ENCODE results near the gene AVP. TPM values are rescaled to one million over a fixed set of nuclear protein-coding genes. Genes with fewer than 3 reads are reported as not detected.
"Not testable (repeated sequence)": the region's sequence is repeated elsewhere in the genome, so short reads cannot be mapped to it uniquely, and the experiment has no call there.

The AVP gene
- total RNA-seq, 2 experiments from 2014 or later = not detected

DNA sequence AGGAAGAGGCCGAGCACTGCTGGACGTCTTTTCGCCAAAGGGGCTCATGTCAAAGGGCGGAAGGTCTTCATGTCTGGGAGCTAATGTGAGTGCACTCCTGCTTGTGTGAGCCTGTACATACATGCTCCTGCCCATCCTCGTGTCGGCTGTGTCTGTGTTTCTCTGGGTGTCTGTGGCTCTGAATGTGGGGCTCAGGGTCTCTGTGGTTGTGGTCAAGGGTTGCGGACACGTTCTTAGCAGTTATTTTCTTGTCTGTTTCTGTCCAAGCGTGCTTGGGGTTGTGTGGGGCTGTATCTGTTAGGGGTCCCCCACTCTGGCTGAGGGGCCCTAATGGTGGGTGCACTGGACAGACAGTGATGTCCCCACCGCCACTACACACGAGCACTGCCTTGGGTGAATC is 2.9 kb downstream of the AVP start:
- TF ChIP-seq, protein P1, sequence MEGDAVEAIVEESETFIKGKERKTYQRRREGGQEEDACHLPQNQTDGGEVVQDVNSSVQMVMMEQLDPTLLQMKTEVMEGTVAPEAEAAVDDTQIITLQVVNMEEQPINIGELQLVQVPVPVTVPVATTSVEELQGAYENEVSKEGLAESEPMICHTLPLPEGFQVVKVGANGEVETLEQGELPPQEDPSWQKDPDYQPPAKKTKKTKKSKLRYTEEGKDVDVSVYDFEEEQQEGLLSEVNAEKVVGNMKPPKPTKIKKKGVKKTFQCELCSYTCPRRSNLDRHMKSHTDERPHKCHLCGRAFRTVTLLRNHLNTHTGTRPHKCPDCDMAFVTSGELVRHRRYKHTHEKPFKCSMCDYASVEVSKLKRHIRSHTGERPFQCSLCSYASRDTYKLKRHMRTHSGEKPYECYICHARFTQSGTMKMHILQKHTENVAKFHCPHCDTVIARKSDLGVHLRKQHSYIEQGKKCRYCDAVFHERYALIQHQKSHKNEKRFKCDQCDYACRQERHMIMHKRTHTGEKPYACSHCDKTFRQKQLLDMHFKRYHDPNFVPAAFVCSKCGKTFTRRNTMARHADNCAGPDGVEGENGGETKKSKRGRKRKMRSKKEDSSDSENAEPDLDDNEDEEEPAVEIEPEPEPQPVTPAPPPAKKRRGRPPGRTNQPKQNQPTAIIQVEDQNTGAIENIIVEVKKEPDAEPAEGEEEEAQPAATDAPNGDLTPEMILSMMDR (IDR thresholded peaks at IDR 0.05) = no peak
- intact Hi-C loops (cut with micrococcal nuclease) = no loop called here
- Mint-ChIP-seq H3K36me3 (ENCODE audit: low read depth) (no peaks in the 10 kb centered on the region), H3K27me3 (peaks cover 43% of the 10 kb centered on the region), H3K9me3 (no peaks in the 10 kb centered on the region), H3K4me1 (ENCODE audit: low read depth) (peaks cover 10% of the 10 kb centered on the region), H3K4me3 (no peak overlapping the region), H3K27ac (no peak overlapping the region)
- ATAC-seq = no peak
- CTCF ChIA-PET = no interaction called here
- no peak for DNase-seq
- POLR2A ChIA-PET = no interaction called here

DNA sequence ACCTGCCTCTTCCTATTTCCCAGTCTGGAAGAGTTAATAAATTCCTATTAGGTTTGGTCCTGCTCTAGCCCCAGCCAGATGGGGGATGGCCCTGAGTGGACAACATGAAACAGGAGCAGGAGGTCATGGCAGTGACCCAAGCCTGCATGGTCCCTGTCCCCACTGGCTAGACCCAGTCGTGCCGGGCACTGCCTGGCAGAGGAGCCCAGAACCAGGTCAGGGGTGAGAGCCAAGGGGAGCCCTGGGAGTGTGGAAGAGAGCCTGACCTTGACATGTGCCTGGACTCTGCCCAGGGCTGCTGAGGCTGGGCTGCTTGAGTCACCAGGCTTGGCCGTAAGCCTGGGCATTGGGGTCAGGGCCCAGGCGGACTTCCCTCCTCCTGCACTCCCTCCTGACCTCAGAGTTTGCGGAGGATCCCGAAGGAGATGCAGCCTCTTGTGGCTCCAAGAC is 3.6 kb downstream of the AVP start:
- Mint-ChIP-seq H3K4me3 (no peak overlapping the region), H3K27me3 (peaks cover 43% of the 10 kb centered on the region)
- no peak for ATAC-seq

DNA sequence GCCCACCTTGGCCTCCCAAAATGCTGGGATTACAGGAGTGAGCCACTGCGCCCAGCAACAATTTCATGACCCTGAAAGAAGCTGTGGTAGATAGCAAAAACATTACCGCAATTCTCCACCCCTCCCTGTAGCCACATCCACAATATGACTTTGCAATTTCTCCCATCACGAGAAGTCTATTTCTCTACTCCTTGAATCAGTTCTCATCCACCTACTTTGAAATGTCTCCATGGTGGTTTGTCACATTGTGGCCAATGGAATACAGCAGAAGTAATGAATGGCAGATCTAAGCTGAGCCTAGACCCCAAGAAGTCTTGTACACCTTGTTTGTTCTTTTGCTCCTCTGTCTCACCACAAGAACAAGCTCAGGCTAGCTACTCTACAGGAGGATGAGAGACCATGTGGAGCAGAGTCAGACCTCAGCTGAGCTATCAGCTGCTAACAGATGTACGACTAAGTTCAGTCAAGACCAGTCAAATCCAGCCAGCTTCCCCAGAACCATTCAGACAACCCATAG is 6.8 kb downstream of the AVP start:
- Mint-ChIP-seq H3K36me3 (ENCODE audit: low read depth) (no peaks in the 10 kb centered on the region), H3K27me3 (peaks cover 27% of the 10 kb centered on the region), H3K4me3 (peak overlapping the region; percentile 2), H3K27ac (no peak overlapping the region), H3K9me3 (no peaks in the 10 kb centered on the region), H3K4me1 (ENCODE audit: low read depth) (peaks cover 9% of the 10 kb centered on the region)
- POLR2A ChIA-PET = interaction anchor here (0.6 to 1.3 kb wide), 3 partner anchors 10 to 91 kb away, joined by 3 read pairs; no protein-coding TSS in a partner anchor
- ATAC-seq = peak; percentile 38
- peak; percentile 39 for DNase-seq
- TF ChIP-seq, protein P1 (IDR thresholded peaks at IDR 0.05) = no peak
- intact Hi-C loops (cut with micrococcal nuclease) = no loop called here
- CTCF ChIA-PET = interaction anchor here (0.6 to 4.4 kb wide), 11 partner anchors 15 to 388 kb away, joined by 3 to 27 read pairs (median 4); no protein-coding TSS in a partner anchor

More for the DNA sequence above, 3.6 kb downstream of the AVP start:
- H3K4me1 Mint-ChIP-seq (ENCODE audit: low read depth) = peaks cover 10% of the 10 kb centered on the region
- ChIA-PET POLR2A (no interaction called here), CTCF (no interaction called here)
- intact Hi-C loops (cut with micrococcal nuclease) = no loop called here
- H3K36me3 Mint-ChIP-seq (ENCODE audit: low read depth) = no peaks in the 10 kb centered on the region
- H3K9me3 Mint-ChIP-seq = no peaks in the 10 kb centered on the region
- no peak for DNase-seq
- TF ChIP-seq, protein P1 (IDR thresholded peaks at IDR 0.05) = no peak
- no peak overlapping the region for H3K27ac Mint-ChIP-seq

DNA sequence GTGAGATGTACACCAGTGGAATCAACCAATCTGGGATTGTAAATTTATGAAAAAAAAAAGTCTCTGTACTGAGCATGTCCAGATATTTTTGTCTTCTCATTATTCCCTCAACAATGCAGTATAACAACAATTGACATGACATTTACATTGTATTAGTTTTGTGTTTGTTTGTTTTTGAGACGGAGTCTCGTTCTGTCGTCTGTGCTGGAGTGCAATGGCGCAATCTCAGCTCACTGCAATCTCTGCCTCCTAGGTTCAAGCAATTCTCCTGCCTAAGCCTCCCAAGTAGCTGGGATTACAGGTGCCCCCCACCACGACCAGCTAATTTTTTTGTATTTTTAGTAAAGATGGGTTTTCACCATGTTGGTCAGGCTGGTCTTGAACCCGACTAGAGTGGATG is 9.2 kb downstream of the AVP start:
- H3K27me3 Mint-ChIP-seq; H3K36me3 Mint-ChIP-seq (ENCODE audit: low read depth); intact Hi-C loops (cut with micrococcal nuclease); H3K9me3 Mint-ChIP-seq; ATAC-seq; H3K27ac Mint-ChIP-seq; DNase-seq; H3K4me3 Mint-ChIP-seq: not testable (repeated sequence)
- CTCF ChIA-PET = interaction anchor here (4.4 kb wide), 1 partner anchor 22 kb away, joined by 27 read pairs; no protein-coding TSS in a partner anchor
- POLR2A ChIA-PET = interaction anchor here (1.6 kb wide), 1 partner anchor 10 kb away, joined by 3 read pairs; the partner anchor contains the start of gene AVP
- peaks cover 19% of the 10 kb centered on the region for H3K4me1 Mint-ChIP-seq (ENCODE audit: low read depth)

DNA sequence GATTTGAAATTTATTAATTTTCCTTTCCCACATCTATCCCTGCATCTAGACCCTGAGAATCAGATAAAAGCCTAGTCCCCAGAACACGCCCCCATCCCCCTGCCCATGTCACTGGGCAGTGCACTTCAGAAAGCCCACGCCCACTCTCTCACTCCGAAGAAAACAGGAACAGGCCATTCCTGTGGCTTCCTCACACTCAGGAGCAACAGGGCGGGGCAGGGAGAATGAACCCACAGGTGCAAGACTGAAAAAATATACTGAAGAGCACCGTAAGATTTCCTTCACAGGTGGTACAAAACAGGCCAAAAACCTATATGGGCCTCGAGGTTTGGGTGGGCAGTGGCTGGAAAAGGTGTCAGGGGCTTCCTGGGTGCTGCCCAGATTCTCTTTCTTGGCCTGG is 9.7 kb downstream of the AVP start:
- no peaks in the 10 kb centered on the region for H3K36me3 Mint-ChIP-seq (ENCODE audit: low read depth)
- no peak overlapping the region for H3K27ac Mint-ChIP-seq
- no peak for ATAC-seq
- intact Hi-C loops (cut with micrococcal nuclease) = no loop called here
- TF ChIP-seq, protein P1 (IDR thresholded peaks at IDR 0.05) = no peak
- CTCF ChIA-PET = interaction anchor here (4.4 kb wide), 1 partner anchor 21 kb away, joined by 27 read pairs; no protein-coding TSS in a partner anchor
- peaks cover 6% of the 10 kb centered on the region for H3K27me3 Mint-ChIP-seq
- no peak overlapping the region for H3K4me3 Mint-ChIP-seq
- POLR2A ChIA-PET = no interaction called here
- peaks cover 19% of the 10 kb centered on the region for H3K4me1 Mint-ChIP-seq (ENCODE audit: low read depth)
- no peak for DNase-seq
- H3K9me3 Mint-ChIP-seq = no peaks in the 10 kb centered on the region

DNA sequence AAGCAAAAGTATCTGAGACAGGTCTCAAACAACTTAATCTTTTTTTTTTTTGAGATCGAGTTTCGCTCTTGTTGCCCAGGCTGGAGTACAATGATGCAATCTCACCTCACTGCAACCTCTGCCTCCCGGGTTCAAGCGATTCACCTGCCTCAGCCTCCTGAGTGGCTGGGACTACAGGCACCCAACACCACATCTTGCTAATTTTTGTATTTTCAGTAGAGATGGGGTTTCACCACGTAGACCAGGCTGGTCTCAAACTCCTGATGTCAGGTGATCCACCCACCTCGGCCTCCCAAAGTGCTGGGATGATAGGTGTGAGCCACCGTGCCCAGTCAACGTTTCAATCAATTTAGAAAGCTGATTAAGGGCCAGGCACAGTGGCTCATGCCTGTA is 11.3 kb downstream of the AVP start:
- H3K36me3 Mint-ChIP-seq (ENCODE audit: low read depth); H3K27me3 Mint-ChIP-seq; ATAC-seq; H3K9me3 Mint-ChIP-seq; intact Hi-C loops (cut with micrococcal nuclease); H3K27ac Mint-ChIP-seq; DNase-seq; H3K4me3 Mint-ChIP-seq: not testable (repeated sequence)
- CTCF ChIA-PET = interaction anchor here (0.9 to 1.2 kb wide), 3 partner anchors 40 to 243 kb away, joined by 4 read pairs; no protein-coding TSS in a partner anchor
- peaks cover 19% of the 10 kb centered on the region for H3K4me1 Mint-ChIP-seq (ENCODE audit: low read depth)
- POLR2A ChIA-PET = interaction anchor here (0.6 to 0.7 kb wide), 2 partner anchors 123 to 225 kb away, joined by 3 to 4 read pairs; no protein-coding TSS in a partner anchor
